Measurements from ENCODE around the gene DOCK2.

The DOCK2 gene

GRCh38 chr5:169914766-169915165, 277.7 kb downstream of the DOCK2 start:
- TF ChIP-seq EZH2phosphoT487 (IDR thresholded peaks at IDR 0.05; ENCODE audit: low read length) (no peak), CTCF (IDR thresholded peaks at IDR 0.05; ENCODE audit: low read length) (no peak), EZH2 (optimal IDR thresholded peaks at IDR 0.05; ENCODE audit: low read depth, low read length) (no peak)
- Histone ChIP-seq H3K79me2 (ENCODE audit: low read length) (no peaks in the 10 kb centered on the region), H3K36me3 (replicated peaks; ENCODE audit: insufficient read depth, low read length) (no peaks in the 10 kb centered on the region), H3F3A (ENCODE audit: insufficient read depth, low read length) (no peaks in the 10 kb centered on the region), H3K4me2 (ENCODE audit: low read depth, low read length) (no peak overlapping the region), H2AFZ (ENCODE audit: low read length) (no peak overlapping the region), H3K4me3 (ENCODE audit: low read length) (no peak overlapping the region), H3K9ac (ENCODE audit: low read length) (no peak overlapping the region), H3K4me1 (ENCODE audit: low read length) (no peaks in the 10 kb centered on the region), H3K27me3 (replicated peaks; ENCODE audit: insufficient read depth, low read length) (no peaks in the 10 kb centered on the region), H3K9me3 (replicated peaks; ENCODE audit: insufficient read depth, low read length) (no peaks in the 10 kb centered on the region), H3K27ac (ENCODE audit: low read length) (no peak overlapping the region), H4K20me1 (ENCODE audit: insufficient read depth, low read length) (no peaks in the 10 kb centered on the region), H3K9me2 (replicated peaks; ENCODE audit: insufficient read depth, low read length) (no peaks in the 10 kb centered on the region)
- DNase-seq: no peak

- no peaks in the 10 kb centered on the region for H3K9me3 ChIP-seq (replicated peaks; ENCODE audit: insufficient read depth, low read length)
- H3K36me3 ChIP-seq (replicated peaks; ENCODE audit: insufficient read depth, low read length): no peaks in the 10 kb centered on the region
- H2AFZ ChIP-seq (ENCODE audit: low read length): no peak overlapping the region
- H3K9me2 ChIP-seq (replicated peaks; ENCODE audit: insufficient read depth, low read length): no peaks in the 10 kb centered on the region
- no peak overlapping the region for H3K4me2 ChIP-seq (ENCODE audit: low read depth, low read length)
- no peak overlapping the region for H3K9ac ChIP-seq (ENCODE audit: low read length)
- H3K4me1 ChIP-seq (ENCODE audit: low read length): no peaks in the 10 kb centered on the region
- no peak overlapping the region for H3K27ac ChIP-seq (ENCODE audit: low read length)
- no peaks in the 10 kb centered on the region for H3F3A ChIP-seq (ENCODE audit: insufficient read depth, low read length)
- no peaks in the 10 kb centered on the region for H3K27me3 ChIP-seq (replicated peaks; ENCODE audit: insufficient read depth, low read length)
- H4K20me1 ChIP-seq (ENCODE audit: insufficient read depth, low read length): no peaks in the 10 kb centered on the region
- no peak overlapping the region for H3K4me3 ChIP-seq (ENCODE audit: low read length)
- H3K79me2 ChIP-seq (ENCODE audit: low read length): no peaks in the 10 kb centered on the region
- TF ChIP-seq EZH2 (optimal IDR thresholded peaks at IDR 0.05; ENCODE audit: low read depth, low read length): no peak
- TF ChIP-seq CTCF (IDR thresholded peaks at IDR 0.05; ENCODE audit: low read length): no peak
- no peak for TF ChIP-seq EZH2phosphoT487 (IDR thresholded peaks at IDR 0.05; ENCODE audit: low read length)
- DNase-seq: no peak
These were observed 280.4 kb downstream of the DOCK2 start for GRCh38 chr5:169917500-169917899.

GRCh38 chr5:169918228-169918627, 281.2 kb downstream of the DOCK2 start:
- Histone ChIP-seq H3K36me3 (replicated peaks; ENCODE audit: insufficient read depth, low read length) (no peaks in the 10 kb centered on the region), H4K20me1 (ENCODE audit: insufficient read depth, low read length) (no peaks in the 10 kb centered on the region), H3K4me1 (ENCODE audit: low read length) (no peaks in the 10 kb centered on the region), H3K4me3 (ENCODE audit: low read length) (no peak overlapping the region), H3K9ac (ENCODE audit: low read length) (no peak overlapping the region), H3K27ac (ENCODE audit: low read length) (no peak overlapping the region), H3K4me2 (ENCODE audit: low read depth, low read length) (no peak overlapping the region), H3K9me2 (replicated peaks; ENCODE audit: insufficient read depth, low read length) (no peaks in the 10 kb centered on the region), H3K9me3 (replicated peaks; ENCODE audit: insufficient read depth, low read length) (no peaks in the 10 kb centered on the region), H3K79me2 (ENCODE audit: low read length) (no peaks in the 10 kb centered on the region), H3K27me3 (replicated peaks; ENCODE audit: insufficient read depth, low read length) (no peaks in the 10 kb centered on the region), H2AFZ (ENCODE audit: low read length) (no peak overlapping the region), H3F3A (ENCODE audit: insufficient read depth, low read length) (no peaks in the 10 kb centered on the region)
- DNase-seq: no peak
- TF ChIP-seq EZH2phosphoT487 (IDR thresholded peaks at IDR 0.05; ENCODE audit: low read length) (no peak), CTCF (IDR thresholded peaks at IDR 0.05; ENCODE audit: low read length) (no peak), EZH2 (optimal IDR thresholded peaks at IDR 0.05; ENCODE audit: low read depth, low read length) (no peak)

All from MM.1S (cell line).